HG03280 (cell line): Measurements from ENCODE around the gene BTNL9.
"Not testable (repeated sequence)": the region's sequence is repeated elsewhere in the genome, so short reads cannot be mapped to it uniquely, and the experiment has no call there.

Source experiments
- ATAC-seq: cut with Tn5 transposase; IDR thresholded peaks from one replicate; pipeline ENCODE4 v1.9.1; 2021; ENCODE audit warnings: mild to moderate bottlenecking, moderate library complexity; ENCODE audit not compliant: unreplicated experiment

The BTNL9 gene

DNA sequence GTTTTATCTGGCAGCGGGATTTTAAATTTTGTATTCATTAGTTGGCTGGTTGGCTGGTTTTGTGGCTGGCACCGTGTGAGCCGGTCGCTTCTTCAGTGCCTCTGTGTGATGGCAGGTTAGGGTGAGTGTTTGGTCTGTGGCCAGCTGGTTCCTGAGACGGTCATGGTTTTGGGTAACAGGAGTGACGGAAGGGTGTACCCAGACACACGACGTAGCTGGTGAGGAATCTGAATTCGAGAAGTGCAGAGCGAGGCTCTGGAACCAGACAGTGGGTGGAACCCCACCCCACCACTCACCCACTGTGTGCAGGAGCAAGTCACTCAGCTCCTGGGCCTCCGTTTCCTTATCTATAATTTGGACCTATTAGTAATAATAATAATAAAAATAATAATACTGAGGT lies 2.7 kb downstream of the BTNL9 start:
- no peak for ATAC-seq

DNA sequence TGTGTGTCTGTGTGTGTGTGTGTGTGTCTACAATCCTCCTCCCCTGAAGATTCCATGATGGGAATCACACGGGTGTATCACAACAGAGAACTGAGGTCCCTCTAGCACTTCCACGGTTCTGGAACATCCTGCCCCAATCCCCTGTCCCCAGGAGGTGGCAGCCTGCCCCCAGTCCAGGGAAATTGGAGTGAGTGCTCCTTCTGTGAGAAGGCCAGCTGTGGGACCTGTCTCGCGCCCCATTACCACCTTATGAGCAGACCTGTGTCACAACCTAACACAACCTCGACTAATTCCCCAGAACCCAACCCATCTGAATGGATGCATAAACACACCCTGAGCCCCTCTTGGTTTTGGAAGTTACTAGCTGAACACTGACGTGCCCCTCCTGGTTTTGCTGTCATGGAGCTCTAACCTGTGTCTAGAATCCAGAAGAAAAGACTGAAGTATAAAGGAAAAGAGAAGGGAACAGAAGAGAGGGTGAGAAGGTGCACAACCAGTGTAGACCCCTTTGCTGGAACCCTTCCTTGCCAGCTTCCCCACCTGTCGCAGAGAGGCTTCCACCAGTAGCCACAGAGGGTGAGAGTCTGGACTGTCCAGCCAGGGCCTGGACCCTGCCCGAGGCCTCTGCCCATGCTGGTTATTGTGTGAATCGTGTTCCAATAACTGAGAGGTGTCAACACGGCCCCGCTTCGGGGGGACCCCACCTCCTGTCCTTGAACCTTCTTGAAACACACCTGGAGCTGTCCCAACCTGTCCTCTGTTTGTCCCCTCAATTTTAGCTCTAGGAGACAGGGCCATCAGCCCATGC lies 3.4 kb downstream of the BTNL9 start:
- no peak for ATAC-seq

DNA sequence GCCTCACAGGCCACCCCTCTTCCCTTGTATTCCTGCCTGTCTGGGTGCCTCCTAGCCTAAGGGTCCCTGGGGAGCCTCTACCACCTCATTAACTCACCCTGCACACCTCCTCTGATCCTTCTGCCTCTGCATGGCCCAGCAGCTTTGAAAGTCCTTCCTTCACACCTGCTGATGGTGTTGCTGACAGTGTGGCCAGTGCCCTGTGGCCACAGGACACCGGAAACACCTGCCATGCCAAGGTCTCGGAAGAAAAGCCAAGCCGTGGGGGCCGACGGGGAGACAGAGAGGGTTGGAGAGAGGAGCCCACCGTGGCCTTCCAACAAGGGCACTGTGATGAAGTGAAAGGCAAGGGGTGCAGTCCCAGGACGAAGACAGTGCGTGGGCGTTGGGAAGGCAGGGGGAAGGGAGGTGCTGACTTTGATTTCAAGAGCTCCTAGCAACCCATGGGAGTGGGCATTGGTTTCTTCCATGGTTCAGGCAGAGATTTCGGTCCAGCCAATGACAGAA lies 4.1 kb downstream of the BTNL9 start:
- no peak for ATAC-seq

DNA sequence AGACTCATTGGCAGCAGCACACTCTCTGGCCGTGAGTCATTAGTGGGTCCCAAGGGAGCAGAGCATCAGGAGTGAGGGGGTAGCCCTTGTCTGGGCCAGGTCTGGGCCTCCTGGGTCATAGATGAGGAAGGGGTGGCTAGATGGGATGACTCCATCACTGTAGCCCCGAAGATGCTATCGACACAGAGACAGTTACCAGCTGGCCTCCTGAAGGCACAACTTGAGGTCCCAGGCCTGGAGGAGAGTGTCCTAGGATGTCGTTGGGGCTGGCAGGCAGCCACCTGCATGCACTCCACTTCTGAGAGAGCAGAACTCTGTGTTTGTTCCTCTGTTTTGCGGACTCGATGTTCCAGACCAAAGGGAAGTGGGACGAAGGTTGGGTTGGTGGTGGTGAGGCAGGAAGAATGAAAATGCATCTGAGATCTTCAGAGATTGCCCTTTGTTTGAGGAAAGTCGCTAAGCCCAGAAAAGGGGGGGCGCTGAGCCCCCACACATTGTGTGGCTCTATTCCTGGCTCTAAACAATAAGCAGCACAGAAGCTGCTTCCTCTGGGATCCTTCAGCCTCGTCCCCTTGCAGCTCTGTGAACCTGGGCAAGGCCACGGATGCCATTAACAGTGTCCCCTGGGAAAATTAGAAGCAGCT lies 4.7 kb downstream of the BTNL9 start:
- no peak for ATAC-seq

DNA sequence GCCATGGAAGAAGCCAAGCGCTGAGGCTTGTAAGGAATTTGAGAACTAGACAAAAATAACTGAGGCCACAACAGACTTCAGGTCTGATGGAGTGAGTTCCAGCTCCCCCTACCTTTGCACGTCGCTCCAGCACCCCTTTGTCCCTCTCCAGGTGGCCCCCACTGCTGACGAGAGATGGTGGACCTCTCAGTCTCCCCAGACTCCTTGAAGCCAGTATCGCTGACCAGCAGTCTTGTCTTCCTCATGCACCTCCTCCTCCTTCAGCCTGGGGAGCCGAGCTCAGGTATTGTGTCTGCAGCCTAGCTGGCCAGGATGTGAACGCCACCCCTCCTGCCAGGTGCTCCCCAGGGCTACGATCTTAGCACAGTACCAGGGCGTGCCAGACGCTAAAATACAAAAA lies 5.2 kb downstream of the BTNL9 start:
- no peak for ATAC-seq

DNA sequence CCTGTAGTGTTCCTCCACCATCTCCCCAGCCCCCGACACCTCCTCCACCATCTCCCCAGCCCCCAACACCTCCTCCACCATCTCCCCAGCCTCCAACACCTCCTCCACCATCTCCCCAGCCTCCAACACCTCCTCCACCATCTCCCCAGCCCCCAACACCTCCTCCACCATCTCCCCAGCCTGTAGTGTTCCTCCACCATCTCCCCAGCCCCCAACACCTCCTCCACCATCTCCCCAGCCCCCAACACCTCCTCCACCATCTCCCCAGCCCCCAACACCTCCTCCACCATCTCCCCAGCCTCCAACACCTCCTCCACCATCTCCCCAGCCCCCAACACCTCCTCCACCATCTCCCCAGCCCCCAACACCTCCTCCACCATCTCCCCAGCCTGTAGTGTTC lies 5.8 kb downstream of the BTNL9 start:
- not testable (repeated sequence) for ATAC-seq

DNA sequence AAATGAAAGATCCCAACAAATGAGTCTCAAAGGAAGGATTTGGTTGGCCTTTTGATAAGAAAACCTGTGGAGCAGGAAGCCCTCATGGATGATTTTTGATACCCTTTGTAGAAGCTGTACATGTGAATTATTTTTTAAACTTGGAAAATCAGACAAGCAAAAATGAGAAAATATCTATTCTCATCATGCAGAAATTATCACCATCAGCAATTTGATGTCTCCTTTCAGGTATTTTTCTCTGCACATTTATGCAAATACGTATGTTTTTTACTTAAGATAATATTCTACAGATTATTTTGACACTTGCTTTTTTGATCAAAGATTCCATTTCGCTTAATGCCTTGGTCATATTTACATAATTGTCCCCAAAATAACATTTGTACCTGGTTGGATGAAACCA lies 7.2 kb downstream of the BTNL9 start:
- ATAC-seq, result no peak

DNA sequence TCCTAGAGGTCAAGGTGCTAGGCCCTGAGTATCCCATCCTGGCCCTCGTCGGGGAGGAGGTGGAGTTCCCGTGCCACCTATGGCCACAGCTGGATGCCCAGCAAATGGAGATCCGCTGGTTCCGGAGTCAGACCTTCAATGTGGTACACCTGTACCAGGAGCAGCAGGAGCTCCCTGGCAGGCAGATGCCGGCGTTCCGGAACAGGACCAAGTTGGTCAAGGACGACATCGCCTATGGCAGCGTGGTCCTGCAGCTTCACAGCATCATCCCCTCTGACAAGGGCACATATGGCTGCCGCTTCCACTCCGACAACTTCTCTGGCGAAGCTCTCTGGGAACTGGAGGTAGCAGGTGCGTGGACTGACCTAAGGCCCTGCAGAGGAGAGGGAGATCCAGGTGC lies 7.9 kb downstream of the BTNL9 start:
- ATAC-seq, result no peak

DNA sequence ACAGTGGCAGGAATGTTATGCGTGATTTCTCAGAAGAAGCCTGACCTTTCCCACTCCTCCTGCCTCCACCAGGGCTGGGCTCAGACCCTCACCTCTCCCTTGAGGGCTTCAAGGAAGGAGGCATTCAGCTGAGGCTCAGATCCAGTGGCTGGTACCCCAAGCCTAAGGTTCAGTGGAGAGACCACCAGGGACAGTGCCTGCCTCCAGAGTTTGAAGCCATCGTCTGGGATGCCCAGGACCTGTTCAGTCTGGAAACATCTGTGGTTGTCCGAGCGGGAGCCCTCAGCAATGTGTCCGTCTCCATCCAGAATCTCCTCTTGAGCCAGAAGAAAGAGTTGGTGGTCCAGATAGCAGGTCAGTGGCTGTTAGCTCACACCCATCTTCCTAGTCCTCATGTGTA lies 9.9 kb downstream of the BTNL9 start:
- no peak for ATAC-seq

DNA sequence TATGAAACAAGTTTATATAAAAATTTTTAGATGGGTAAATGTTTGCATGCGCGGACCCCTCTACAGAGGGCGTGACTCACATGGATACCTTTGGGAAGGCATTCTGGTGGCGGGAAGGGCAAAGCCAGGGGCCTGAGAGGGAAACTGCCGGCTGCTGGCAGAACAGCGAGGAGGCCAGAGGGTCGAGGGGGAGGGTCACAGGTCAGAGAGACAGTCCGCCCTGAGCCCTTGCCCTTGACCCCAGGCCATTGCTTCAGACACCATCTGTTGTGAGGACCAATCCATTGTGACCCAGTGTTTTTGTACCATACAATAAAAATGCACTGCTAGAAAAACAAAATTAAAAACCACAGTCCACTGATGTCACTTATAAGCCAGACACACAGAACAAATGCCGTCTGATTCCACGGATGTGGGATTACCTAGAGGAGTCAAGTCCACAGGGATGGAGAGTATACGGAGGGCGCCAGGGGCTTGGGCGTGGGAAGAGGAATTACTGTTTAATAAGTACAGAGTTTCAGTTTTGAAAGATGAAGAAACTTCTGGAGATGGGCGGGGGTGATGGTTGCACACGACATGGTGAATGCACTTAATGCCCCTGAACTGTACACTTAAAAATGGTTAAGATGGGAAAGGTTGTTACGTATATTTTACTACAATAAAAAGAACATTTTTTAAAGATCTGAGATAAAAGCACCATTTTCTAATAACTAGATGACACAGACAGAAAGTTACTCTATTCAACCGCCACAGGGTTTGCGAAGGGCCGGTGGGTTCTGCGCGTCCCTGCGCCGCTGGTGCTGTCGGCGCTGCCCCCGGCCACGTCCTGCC lies 12.0 kb downstream of the BTNL9 start:
- no peak for ATAC-seq

DNA sequence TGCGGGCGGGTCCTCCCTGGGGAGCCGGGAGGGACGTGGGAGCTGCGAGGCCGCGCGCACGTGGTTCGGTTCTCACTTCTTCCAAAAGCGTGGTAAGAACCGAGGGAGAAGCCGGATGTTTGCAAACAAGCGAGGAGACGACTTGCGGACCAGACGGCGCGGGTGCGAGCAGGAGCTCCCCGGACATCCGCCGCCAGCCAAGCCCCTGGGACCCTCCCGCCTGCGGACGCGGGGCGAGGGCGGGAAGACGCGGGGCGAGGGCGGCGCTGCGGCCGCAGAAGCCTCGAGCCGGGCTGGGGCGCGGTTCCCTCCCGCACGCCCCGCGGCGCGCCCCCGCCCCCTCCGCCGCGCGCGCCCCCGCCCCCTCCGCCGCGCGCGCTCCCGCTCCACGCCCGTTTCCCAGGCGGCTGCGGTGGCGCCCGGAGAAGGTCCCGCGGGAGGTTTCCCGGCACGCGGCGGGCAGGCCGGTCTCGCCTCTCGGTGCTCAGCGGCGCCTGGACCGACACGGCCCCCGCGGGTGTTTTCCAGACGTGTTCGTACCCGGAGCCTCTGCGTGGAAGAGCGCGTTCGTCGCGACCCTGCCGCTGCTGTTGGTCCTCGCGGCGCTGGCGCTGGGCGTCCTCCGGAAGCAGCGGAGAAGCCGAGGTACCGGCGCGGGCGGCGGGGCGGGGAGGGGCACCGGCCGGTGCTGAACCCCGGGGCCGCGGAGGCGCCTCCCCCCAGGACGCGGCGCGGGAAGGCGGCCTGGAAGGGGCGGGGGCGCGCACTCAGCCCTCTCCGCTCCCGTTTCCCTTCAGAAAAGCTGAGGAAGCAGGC lies 12.8 kb downstream of the BTNL9 start:
- ATAC-seq, result no peak

DNA sequence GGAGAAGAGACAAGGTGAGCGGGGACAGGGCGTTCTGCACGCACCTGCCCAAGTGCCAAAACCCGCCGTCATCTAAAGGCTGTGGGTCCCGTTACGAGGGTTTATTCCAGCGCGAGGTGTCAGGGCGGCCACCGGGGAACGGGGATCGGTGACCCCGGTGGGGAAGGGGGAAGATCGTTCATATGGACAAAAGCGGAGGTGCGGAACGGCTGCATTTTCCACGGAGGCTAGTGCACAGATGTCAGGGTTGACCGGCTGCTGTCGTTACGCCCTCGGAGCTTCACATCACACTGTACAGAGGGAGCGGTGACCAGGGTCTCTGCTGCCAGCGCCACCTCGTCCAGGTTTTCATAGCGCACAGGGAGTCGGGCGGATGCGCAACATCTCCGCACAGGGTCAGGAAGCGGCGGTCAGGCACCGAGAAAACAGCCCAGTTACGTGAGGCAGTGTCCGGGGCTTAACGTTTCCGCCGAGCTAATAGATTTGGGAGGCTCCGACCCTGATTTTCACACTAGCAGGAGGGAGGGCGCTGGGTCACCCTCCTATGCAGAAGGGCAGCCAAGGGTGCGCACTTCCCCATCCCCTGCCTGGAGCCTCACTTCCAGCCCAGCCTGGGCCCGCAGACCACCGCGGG lies 13.5 kb downstream of the BTNL9 start:
- ATAC-seq, result no peak

DNA sequence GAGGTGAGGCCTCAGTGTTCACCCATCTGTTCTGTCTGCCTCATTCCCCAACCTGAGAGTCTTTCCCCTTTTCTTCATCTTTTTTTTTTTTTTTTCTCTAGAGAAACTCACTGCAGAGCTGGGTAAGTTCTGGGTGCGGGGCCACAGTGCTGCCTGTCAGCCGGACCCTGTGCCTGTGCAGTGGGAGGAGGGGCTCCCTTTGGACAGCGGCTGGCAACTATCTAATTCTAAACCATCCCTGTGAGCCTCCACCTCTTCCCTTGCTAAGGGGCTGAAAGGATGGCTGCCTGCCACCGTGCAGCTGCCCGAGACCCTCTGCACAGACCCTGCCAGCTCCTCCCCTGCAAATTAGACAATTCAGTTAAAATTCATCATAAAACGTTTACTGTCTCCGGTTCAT lies 14.1 kb downstream of the BTNL9 start:
- no peak for ATAC-seq

DNA sequence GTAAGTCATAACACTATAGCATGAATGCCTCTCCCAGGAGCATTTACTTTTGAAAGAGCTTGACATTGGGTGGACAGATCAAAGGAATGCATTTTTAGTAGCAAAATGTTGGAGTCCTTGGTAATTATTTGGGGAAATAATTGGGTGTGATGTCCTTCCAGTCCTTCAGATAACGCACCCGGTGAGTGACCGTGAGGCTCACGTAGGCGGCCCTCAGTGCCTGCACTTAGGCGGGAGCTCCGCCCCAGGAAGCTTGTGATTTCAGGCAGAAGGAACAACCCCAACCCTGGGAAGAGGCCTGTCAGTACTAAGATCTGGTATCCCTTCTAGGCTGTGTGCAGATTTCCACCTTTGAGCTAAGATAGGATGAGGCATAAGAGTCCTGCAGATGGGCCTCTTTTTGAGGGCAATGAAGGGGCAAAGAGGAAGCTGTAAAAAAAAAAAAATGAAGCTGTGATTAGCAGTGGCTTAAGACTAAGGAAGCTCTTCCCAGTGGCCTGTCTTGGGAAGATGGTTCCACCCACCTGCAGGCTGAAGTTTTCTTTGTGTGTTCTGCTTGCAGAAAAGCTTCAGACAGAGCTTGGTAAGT lies 14.9 kb downstream of the BTNL9 start:
- ATAC-seq, result no peak

DNA sequence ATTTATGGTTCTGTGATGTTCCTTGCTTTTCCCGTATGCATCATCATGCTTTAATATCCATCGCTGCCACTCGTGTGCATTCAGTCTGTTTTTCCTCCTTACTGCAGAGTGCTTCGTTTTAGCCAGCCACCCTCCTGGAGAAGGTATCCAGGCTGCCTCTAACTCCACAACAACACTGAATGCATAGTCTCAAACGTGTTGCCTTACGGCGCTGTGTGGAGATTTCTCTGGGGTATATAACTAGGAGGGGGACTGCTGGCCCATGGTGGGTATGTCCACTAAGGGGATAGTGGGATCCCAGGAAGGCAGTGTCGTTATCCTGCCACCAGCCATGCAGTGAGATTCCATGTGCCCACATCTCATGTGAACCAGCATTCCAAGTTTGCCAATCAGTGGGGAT lies 16.4 kb downstream of the BTNL9 start:
- no peak for ATAC-seq

DNA sequence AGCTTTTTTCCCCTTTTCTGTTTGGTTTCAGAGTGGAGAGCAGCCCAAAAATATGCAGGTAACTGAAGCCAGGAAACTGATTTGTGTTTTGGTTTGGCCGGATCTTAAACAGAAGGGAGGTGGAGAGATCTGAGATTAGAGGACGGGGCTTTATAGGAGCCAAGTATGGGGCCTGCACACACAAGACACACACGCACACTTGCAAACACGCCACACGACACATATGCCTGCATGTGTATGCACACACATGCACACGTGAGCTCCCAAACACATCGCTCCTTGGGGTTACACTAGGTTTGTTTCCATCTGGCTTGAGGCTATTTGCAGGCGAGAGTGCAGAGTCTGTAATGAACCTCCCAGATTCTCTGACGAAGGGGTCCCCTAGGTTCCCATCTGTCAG lies 18.3 kb downstream of the BTNL9 start:
- ATAC-seq, result no peak

DNA sequence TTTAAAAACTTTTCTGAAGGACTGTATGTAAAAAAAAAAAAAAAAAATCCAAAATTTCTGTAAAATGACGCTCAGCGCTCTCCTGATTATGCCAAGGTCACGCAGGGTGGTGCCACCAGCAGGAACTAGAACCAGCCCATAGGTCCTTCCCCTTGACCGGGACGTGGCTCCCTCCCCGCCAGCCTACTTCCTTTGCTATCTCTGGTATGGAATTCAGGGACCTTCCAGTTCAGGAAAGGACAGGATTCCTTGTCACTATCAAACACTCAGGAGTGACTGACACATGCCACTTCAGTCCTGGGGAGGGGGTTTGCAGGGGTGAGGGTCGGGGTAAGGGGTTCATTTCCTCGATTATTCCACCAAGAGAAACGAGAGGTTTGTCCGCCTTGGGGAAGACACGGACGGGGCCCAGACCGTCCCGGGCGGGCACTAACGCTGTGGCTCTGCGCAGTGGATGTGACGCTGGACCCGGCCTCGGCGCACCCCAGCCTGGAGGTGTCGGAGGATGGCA lies 18.8 kb downstream of the BTNL9 start:
- no peak for ATAC-seq

DNA sequence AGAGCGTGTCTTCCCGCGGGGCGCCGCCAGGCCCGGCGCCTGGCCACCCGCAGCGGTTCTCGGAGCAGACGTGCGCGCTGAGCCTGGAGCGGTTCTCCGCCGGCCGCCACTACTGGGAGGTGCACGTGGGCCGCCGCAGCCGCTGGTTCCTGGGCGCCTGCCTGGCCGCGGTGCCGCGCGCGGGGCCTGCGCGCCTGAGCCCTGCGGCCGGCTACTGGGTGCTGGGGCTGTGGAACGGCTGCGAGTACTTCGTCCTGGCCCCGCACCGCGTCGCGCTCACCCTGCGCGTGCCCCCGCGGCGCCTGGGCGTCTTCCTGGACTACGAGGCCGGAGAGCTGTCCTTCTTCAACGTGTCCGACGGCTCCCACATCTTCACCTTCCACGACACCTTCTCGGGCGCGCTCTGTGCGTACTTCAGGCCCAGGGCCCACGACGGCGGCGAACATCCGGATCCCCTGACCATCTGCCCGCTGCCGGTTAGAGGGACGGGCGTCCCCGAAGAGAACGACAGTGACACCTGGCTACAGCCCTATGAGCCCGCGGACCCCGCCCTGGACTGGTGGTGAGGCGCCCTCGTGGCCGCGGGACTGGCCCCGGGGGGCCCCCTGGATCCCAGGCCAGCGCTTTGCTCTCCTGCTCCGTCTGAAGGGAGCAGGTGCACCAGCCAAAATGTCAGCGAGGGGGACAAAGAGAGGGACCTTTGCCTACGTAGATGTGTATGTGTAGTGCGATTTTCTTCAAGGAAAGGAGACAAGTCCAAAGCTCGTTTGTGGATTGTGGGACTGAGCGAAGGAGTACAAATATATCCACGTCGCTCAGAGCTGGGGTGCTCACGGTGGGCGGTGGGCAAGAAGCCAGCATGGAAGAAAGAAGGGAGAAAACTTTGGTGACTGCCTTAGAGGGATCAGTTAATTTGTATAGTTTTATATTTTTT lies 19.5 kb downstream of the BTNL9 start:
- ATAC-seq, result no peak

DNA sequence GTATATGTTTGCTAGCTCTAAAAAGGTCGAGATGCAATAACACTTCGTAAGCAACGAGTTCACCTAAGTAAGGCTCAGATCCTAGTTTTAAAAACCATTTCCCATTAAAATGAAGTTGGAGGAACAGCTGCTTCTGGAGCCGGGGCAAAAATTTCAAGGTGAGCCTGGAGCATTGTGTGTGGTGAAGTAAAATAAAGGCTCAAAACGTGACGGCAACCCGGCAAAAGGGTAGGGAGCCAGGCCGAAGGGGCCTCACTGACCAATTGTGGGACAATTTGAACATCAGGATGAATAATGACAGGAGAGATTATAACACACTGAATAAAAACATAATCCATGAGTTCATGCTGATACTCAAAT lies 20.1 kb downstream of the BTNL9 start:
- ATAC-seq, result no peak
